Measurements from ENCODE around the gene NMD3.

DNA sequence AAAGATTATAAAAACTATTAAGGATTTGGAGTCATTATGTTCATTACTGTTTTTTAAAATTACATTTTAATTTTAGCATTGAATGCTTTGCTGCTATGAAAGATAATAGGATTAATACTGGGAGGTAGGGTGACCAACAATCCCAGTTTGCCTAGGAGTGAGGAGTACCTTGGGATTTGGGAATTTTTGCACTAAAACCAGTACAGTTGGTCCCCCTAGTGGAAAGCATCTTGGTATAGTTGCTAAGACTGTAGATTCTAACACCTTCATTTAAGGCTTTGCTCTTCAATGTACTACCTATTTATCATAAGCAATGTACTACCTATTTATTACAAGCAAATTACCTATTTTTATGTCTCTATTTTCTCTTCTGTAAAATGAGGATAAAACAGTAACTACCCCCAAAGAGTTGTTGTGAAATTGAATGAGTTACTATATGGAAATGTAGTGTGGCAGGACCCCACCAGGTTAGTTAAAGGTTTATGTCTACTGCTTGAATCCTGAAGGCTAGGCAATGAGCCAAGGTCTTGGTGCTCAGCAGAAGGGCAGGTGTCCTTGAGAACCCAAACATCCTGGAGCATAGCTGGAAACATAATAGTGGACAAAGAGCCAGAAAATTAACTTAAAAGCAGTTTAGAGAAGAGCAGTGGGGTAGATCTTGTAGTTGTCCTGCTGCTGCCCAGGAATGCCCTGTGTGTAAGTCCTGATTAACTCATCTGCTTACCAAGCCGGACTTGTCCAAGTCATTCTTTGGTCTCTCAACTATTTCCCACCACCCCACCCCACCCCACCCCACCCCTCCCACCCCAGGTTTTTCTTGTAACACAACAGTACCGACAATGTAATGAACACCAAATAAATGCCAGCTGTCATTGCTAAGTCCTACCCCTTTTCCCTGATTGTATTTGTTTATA lies 49.2 kb upstream of the NMD3 start:
- TF ChIP-seq, protein P1, sequence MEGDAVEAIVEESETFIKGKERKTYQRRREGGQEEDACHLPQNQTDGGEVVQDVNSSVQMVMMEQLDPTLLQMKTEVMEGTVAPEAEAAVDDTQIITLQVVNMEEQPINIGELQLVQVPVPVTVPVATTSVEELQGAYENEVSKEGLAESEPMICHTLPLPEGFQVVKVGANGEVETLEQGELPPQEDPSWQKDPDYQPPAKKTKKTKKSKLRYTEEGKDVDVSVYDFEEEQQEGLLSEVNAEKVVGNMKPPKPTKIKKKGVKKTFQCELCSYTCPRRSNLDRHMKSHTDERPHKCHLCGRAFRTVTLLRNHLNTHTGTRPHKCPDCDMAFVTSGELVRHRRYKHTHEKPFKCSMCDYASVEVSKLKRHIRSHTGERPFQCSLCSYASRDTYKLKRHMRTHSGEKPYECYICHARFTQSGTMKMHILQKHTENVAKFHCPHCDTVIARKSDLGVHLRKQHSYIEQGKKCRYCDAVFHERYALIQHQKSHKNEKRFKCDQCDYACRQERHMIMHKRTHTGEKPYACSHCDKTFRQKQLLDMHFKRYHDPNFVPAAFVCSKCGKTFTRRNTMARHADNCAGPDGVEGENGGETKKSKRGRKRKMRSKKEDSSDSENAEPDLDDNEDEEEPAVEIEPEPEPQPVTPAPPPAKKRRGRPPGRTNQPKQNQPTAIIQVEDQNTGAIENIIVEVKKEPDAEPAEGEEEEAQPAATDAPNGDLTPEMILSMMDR (IDR thresholded peaks at IDR 0.05; ENCODE audit: low read depth, low read length) = peak; percentile 15; the same call in 1 of the 2 replicates
- TF ChIP-seq EZH2phosphoT487 (IDR thresholded peaks at IDR 0.05; ENCODE audit: low read depth) = no peak

Measured in OCI-LY3 (cell line).